ENCODE results near the gene TBCD. TPM values are rescaled to one million over a fixed set of nuclear protein-coding genes. Genes with fewer than 3 reads are reported as not detected.

TBCD gene
- total RNA-seq, 1 donor from 2014 or later, result 216 TPM

- intact Hi-C loops (cut with micrococcal nuclease), result loop anchor here (1.0 kb wide), 1 partner anchor 136 kb away; no protein-coding TSS in a partner anchor
Observed at GRCh38 chr17:82917699-82918345, 166.0 kb downstream of the TBCD start.

GRCh38 chr17:82918508-82918907 is 166.6 kb downstream of the TBCD start:
- intact Hi-C loops (cut with micrococcal nuclease), result no loop called here

GRCh38 chr17:82920150-82920549 is 168.3 kb downstream of the TBCD start:
- intact Hi-C loops (cut with micrococcal nuclease), result no loop called here

GRCh38 chr17:82920715-82921114 is 168.8 kb downstream of the TBCD start:
- intact Hi-C loops (cut with micrococcal nuclease), result no loop called here

GRCh38 chr17:82921426-82921825 is 169.6 kb downstream of the TBCD start:
- intact Hi-C loops (cut with micrococcal nuclease), result no loop called here

GRCh38 chr17:82922646-82923045 is 170.8 kb downstream of the TBCD start:
- intact Hi-C loops (cut with micrococcal nuclease), result no loop called here

GRCh38 chr17:82923366-82924113 is 171.7 kb downstream of the TBCD start:
- intact Hi-C loops (cut with micrococcal nuclease), result no loop called here

GRCh38 chr17:82924214-82924613 is 172.3 kb downstream of the TBCD start:
- intact Hi-C loops (cut with micrococcal nuclease), result no loop called here

- intact Hi-C loops (cut with micrococcal nuclease), result no loop called here
Observed at GRCh38 chr17:82924812-82925211, 172.9 kb downstream of the TBCD start.

GRCh38 chr17:82925336-82925735 is 173.5 kb downstream of the TBCD start:
- intact Hi-C loops (cut with micrococcal nuclease), result no loop called here

- intact Hi-C loops (cut with micrococcal nuclease), result no loop called here
Observed at GRCh38 chr17:82926081-82926480, 174.2 kb downstream of the TBCD start.

- intact Hi-C loops (cut with micrococcal nuclease), result no loop called here
Observed at GRCh38 chr17:82926716-82927115, 174.9 kb downstream of the TBCD start.

GRCh38 chr17:82927311-82927660 is 175.4 kb downstream of the TBCD start:
- intact Hi-C loops (cut with micrococcal nuclease), result no loop called here

GRCh38 chr17:82927661-82928601 is 176.1 kb downstream of the TBCD start:
- intact Hi-C loops (cut with micrococcal nuclease), result no loop called here

GRCh38 chr17:82929011-82929622 is 177.3 kb downstream of the TBCD start:
- intact Hi-C loops (cut with micrococcal nuclease), result no loop called here

GRCh38 chr17:82929676-82930042 is 177.8 kb downstream of the TBCD start:
- intact Hi-C loops (cut with micrococcal nuclease), result no loop called here

- intact Hi-C loops (cut with micrococcal nuclease), result no loop called here
Observed at GRCh38 chr17:82930043-82930923, 178.4 kb downstream of the TBCD start.

- intact Hi-C loops (cut with micrococcal nuclease), result no loop called here
Observed at GRCh38 chr17:82930924-82931698, 179.2 kb downstream of the TBCD start.

- intact Hi-C loops (cut with micrococcal nuclease), result no loop called here
Observed at GRCh38 chr17:82931699-82932517, 180.0 kb downstream of the TBCD start.
